ENCODE measurements around the gene CD209.

GRCh38 chr19:7775761-7776160 is 28.4 kb upstream of the CD209 start:
- TF ChIP-seq CTCF (IDR thresholded peaks at IDR 0.05), result no peak
- TF ChIP-seq POLR2A (IDR thresholded peaks at IDR 0.05), result no peak
